AG04450 (cell line): ENCODE results near the gene MARCHF3. TPM values are rescaled to one million over a fixed set of nuclear protein-coding genes. Genes with fewer than 3 reads are reported as not detected.

Experiments used
- CTCF ChIA-PET: fragments of 300-600, 350-600 bp; formaldehyde crosslinking; extraction: SDS; loops from one replicate; lab custom pipeline; 2022; ENCODE audit warnings: antibody characterized with exemption, inconsistent platforms; lab: Charles Lee
- POLR2A ChIA-PET: fragments of 350-600 bp; formaldehyde crosslinking; extraction: SDS; loops from one replicate; lab custom pipeline; 2021; ENCODE audit warnings: antibody characterized with exemption, inconsistent platforms; lab: Yijun Ruan, JAX
- DNase-seq: peaks from one replicate; pipeline ENCODE4 v3.0.0-alpha.2; 2011; ENCODE audit warnings: low read depth, low spot score
- H3K27ac ChIP-seq: one replicate; pipeline ENCODE4 v1.5.1; 2012; ENCODE audit warnings: low read depth, low read length, control low read depth
- H3K27me3 ChIP-seq: one replicate; pipeline ENCODE4 v1.6.0; 2012; ENCODE audit warnings: low read length; ENCODE audit not compliant: control insufficient read depth, insufficient read depth
- H3K4me3 ChIP-seq: 2 replicates; pipeline ENCODE4 v1.5.1; 2011; ENCODE audit warnings: mild to moderate bottlenecking, low read depth, low read length, control low read depth
- H3K9me3 ChIP-seq: 2 replicates; pipeline ENCODE4 v1.5.1; 2012; ENCODE audit warnings: low read length; ENCODE audit not compliant: control insufficient read depth, insufficient read depth
- CTCF ChIP-seq: IDR thresholded peaks from 2 replicates; pipeline ENCODE4 v1.5.1; 2011; ENCODE audit warnings: low read depth, low read length, control low read depth, inconsistent platforms
- polyA plus RNA-seq: library from polyadenylated mRNA; depleted of rRNA; stranded (reverse); fragments of >200 nt; gene quantifications from 2 replicates; pipeline ENCODE4 v1.2.3, GENCODE V29; 2011

The MARCHF3 gene
- polyA plus RNA-seq, 1 experiment = 6.7 TPM

- no peaks in the 10 kb centered on the region for H3K9me3 ChIP-seq
- ChIA-PET POLR2A (no interaction called here), CTCF (no interaction called here)
- no peaks in the 10 kb centered on the region for H3K27me3 ChIP-seq
- no peak overlapping the region for H3K27ac ChIP-seq
- H3K4me3 ChIP-seq = no peak overlapping the region
- no peak for TF ChIP-seq CTCF
- DNase-seq = no peak
Observed at GRCh38 chr5:126994485-126994884, 35.9 kb downstream of the MARCHF3 start.

DNA sequence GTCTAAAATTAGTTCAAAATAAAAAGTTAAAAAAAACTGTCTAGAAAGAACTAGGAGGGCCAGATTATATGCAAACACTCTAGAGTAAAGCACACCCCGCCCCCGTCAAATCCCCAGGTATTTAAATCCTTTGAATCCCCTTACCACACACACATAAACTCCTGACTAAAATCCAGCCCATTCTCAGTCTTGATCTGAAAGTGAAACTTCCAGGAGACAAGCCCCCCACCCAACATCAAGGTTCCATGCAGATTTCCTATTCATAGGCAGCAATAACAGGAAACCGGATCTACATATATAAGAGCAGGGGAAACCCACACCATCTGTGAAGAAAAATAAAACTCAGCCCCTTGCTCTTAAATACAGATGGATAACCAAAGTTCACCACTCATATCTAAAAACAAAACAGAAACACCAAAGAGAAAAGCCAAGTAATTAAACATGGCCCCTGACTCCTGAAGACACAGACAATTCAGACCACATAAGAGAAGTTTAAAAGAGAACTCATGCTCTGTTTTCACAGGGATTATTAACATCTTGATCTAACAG is 42.3 kb downstream of the MARCHF3 start:
- no peaks in the 10 kb centered on the region for H3K9me3 ChIP-seq
- CTCF ChIA-PET = no interaction called here
- POLR2A ChIA-PET = no interaction called here

GRCh38 chr5:126987271-126987899 is 43.0 kb downstream of the MARCHF3 start:
- POLR2A ChIA-PET = no interaction called here
- H3K9me3 ChIP-seq = no peaks in the 10 kb centered on the region
- H3K27ac ChIP-seq = no peak overlapping the region
- no peaks in the 10 kb centered on the region for H3K27me3 ChIP-seq
- DNase-seq = no peak
- H3K4me3 ChIP-seq = no peak overlapping the region
- TF ChIP-seq CTCF = no peak
- CTCF ChIA-PET = no interaction called here

More for the DNA sequence above, 42.3 kb downstream of the MARCHF3 start:
- H3K27ac ChIP-seq = no peak overlapping the region
- no peak overlapping the region for H3K4me3 ChIP-seq
- no peak for TF ChIP-seq CTCF
- H3K27me3 ChIP-seq = no peaks in the 10 kb centered on the region
- no peak for DNase-seq

DNA sequence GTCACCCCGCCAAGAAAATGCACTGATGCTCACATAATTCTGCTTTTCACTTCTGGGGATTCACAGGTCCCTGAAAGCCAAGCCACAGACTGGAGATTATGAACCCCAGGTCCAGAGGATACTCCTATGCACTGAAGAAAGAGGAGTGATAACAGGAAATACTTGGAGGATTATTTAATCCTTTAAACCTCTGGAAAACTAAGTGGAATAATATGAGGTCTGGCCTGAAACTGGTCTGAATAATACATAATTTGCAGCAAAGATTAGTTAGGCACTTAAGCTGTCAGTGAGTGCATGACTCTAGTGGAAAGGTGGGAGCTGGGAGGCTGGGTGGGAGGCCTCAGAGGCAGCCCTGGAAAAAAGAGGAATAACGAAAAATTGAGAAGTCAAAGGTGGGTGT is 45.7 kb downstream of the MARCHF3 start:
- Histone ChIP-seq H3K9me3 (no peaks in the 10 kb centered on the region), H3K4me3 (no peak overlapping the region), H3K27me3 (no peaks in the 10 kb centered on the region), H3K27ac (no peak overlapping the region)
- ChIA-PET CTCF (no interaction called here), POLR2A (no interaction called here)
- no peak for TF ChIP-seq CTCF
- no peak for DNase-seq

DNA sequence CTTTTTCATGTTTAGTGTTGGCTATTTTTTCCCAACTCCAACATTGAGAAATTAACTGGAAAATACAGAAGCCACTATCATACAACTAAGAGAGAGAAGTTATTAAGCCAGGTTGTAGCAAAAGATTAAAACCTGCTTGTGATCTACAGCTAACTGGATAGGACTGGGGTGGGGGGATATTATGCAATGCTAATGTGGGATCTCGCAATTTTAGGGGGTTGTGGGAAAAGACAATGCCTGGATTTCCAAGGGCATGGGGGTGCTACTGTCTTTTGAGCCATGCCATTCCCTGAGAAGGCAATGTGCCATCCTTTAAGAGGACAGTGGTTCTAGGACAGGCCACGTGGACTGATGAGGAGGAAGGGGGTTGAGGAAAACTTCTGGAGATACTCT is 46.5 kb downstream of the MARCHF3 start:
- ChIA-PET CTCF (no interaction called here), POLR2A (no interaction called here)
- no peak for DNase-seq

More for the DNA sequence above, 46.5 kb downstream of the MARCHF3 start:
- no peaks in the 10 kb centered on the region for H3K27me3 ChIP-seq
- no peak for TF ChIP-seq CTCF
- no peaks in the 10 kb centered on the region for H3K9me3 ChIP-seq
- no peak overlapping the region for H3K4me3 ChIP-seq
- H3K27ac ChIP-seq = no peak overlapping the region
